ENCODE results near the gene GRN.
A peak's percentile ranks its signal among the peaks of the same experiment; 100 is the strongest.
"Not testable (repeated sequence)": the region's sequence is repeated elsewhere in the genome, so short reads cannot be mapped to it uniquely, and the experiment has no call there.

GRN gene

DNA sequence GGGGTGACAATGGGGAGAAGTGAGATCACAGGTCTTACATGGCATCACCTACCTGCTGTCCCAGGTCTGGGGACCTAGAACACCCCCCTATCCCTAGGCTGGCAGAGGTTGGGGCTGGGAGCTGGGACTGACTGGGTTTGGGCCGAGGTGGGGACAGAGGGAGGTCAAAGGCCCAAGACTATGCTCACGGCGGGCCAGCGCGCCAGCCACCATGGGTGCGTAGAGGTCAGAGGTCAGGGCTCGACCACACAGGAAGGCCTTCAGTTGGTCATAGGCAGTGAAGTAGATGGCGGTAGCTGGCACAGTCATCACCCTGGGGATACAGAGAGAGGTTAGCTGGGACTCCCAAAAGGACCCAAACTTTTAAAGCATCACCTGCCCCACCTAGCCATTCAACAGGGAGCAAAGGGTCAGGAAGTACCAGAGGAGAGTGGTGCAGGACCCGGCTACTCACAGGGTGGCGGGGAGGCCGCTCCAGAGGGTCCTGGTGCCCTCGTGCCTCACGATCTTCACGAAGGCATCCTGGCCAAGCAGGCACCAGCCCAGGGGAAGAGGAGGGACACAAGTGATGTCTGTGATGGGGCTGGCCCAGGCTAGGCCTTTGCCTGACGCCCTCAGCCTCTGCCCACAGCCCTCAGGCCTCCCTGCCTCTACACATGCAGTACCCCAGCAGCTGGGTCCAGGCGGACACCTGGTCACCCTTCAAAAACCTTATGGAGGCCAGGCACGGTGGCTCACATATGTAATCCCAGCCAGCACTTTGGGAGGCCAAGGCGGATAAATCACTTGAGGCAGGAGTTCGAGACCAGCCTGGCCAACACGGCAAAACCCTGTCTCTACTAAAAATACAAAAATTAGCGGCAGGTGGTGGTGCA, 23.6 kb upstream of the GRN start:
- no peak for DNase-seq (ENCODE audit: low spot score)

- no peak for DNase-seq (ENCODE audit: low spot score)
Measured at GRCh38 chr17:44322236-44322895, 22.7 kb upstream of the GRN start.

DNA sequence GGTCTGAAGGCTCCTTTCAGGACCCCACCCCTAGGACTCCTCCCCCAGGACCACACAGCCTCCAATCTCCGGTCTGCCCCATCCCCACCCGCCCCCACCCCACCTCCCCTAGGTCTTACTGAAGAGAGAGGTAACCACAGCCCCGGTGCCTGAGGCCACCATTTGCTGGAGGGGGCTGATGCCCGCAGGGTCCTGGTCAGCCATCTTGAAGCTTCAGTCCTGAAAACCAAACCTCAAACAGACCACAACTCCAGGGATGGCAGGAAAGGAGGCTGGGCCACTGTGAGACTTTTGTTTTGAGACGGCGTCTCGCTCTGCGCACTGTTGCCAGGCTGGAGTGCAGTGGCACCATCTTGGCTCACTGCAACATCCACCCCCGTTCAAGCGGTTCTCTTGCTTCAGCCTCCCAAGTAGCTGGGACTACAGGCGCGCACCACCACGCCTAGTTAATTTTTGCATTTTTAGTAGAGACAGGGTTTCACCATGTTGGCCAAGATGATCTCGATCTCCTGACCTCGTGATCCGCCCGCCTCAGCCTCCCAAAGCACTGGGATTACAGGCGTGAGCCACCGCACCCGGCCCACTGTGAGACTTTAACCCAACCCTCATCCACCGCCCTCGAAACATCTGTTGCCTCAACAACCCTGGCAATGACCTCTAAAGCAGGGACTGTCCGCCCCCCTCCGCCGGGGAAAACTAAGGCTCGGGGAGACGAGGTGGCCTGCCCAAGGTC, 21.6 kb upstream of the GRN start:
- no peak for DNase-seq (ENCODE audit: low spot score)

- DNase-seq (ENCODE audit: low spot score), result no peak
Measured at GRCh38 chr17:44324092-44324570, 21.0 kb upstream of the GRN start.

DNA sequence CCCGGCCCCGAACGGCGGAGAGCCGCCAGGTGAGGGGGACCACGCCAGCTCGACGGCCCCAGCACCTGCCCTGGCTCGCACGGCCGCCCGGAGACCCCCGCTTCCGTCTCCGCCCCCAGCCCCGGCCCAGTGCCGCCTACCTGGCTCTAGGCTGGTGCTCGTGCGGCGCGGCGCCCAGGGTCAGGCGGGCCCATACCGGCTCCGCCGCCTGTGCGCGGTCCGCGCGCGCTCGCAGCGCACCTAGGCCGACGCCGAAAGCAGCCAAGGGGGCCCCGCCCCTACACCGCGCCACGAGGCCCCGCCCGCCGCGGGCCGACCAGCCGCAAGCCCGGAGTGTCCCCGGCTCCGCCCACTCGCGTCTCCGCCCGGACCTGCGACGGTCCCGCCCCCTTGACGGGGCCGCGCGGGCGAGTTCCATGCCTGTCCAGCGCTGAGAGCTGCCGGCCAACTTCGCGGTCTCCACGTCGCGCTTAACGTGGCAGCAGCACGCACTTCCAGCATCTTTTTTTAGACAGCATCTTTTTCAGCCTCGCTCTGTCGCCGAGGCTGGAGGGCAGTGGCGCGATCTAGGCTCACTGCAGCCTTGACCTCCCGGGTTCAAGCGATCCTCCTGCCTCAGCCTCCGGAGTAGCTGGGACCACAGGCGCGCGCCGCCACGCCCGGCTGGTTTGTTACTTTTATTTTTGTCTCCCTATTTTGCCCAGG, 20.4 kb upstream of the GRN start, which contains the start of gene SLC25A39:
Gene SLC25A39 (minus strand): TSS at position 253 of the 705 bp plus-strand sequence. CDS start 1,261 bp downstream, outside the sequence.
- peak; percentile 96 for DNase-seq (ENCODE audit: low spot score)

- peak; percentile 95 for DNase-seq (ENCODE audit: low spot score)
Measured at GRCh38 chr17:44326861-44327444, 18.1 kb upstream of the GRN start.

GRCh38 chr17:44327715-44328449, 17.2 kb upstream of the GRN start:
- no peak for DNase-seq (ENCODE audit: low spot score)

- DNase-seq (ENCODE audit: low spot score), result not testable (repeated sequence)
Measured at GRCh38 chr17:44329516-44329915, 15.6 kb upstream of the GRN start.

- DNase-seq (ENCODE audit: low spot score), result not testable (repeated sequence)
Measured at GRCh38 chr17:44330263-44330662, 14.8 kb upstream of the GRN start.

GRCh38 chr17:44331249-44331760, 13.8 kb upstream of the GRN start:
- DNase-seq (ENCODE audit: low spot score), result peak; percentile 76

DNA sequence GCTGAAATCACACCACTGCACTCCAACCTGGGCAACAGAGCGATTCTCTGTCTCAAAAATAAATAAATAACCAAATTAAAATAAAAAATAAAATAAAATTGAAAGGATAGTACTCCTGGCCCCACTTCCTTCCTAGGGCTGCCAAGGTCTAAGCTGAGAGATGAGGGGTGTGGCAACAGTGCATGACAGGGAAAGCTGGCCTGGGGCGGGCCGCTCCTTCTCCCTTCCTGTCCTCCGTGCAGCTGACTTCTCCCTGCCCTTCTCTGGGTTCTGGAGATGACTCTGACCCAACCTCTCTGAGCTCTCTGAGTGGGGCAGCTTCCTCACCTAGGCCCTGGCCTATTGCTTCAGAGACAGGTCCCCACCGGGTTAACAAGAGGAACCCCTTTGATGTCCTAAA, 11.7 kb upstream of the GRN start:
- no peak for DNase-seq (ENCODE audit: low spot score)

DNA sequence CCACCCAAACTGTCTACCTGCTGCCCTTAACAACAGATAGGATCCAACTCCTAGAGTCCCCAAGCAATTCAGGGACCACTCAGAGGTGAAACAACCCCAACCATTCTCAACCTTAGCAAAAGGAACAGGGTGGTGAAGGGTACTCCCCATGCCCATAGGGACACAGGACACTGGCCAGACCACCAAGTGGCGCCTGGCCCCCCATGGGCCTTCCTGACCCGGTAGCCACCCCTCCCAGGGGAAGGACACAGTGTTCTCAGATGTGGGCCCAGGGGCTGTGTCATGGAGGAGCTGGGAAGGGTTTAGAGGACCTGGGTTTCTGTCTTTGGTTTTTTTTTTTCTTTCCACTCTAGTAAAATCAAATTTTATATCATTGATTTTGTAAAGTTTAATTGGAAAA, 10.8 kb upstream of the GRN start:
- DNase-seq (ENCODE audit: low spot score), result no peak

GRCh38 chr17:44334727-44335126, 10.4 kb upstream of the GRN start:
- no peak for DNase-seq (ENCODE audit: low spot score)

GRCh38 chr17:44335564-44335963, 9.5 kb upstream of the GRN start:
- no peak for DNase-seq (ENCODE audit: low spot score)

DNA sequence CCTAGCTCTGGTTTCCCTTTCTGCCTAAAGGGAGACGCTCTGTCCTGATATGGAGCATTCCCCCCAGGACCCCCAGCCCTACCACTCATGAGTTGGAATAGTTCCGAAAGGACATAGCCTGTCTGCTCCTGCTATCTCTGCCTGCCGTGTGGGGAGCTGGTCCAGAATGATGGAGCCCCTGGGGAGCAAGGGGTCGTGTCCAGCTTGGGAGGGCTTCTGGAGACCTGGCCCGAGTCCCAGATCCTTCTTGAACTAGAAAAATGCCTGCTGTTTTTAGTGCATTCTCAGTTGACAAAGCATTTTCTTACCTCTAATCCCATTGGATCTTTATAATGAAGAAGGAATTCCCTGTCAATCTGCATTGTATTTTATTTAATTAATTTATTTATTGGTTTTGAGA, 9.1 kb upstream of the GRN start:
- DNase-seq (ENCODE audit: low spot score), result no peak

GRCh38 chr17:44338702-44339101, 6.4 kb upstream of the GRN start:
- DNase-seq (ENCODE audit: low spot score), result no peak

- DNase-seq (ENCODE audit: low spot score), result not testable (repeated sequence)
Measured at GRCh38 chr17:44340553-44340952, 4.5 kb upstream of the GRN start.

DNA sequence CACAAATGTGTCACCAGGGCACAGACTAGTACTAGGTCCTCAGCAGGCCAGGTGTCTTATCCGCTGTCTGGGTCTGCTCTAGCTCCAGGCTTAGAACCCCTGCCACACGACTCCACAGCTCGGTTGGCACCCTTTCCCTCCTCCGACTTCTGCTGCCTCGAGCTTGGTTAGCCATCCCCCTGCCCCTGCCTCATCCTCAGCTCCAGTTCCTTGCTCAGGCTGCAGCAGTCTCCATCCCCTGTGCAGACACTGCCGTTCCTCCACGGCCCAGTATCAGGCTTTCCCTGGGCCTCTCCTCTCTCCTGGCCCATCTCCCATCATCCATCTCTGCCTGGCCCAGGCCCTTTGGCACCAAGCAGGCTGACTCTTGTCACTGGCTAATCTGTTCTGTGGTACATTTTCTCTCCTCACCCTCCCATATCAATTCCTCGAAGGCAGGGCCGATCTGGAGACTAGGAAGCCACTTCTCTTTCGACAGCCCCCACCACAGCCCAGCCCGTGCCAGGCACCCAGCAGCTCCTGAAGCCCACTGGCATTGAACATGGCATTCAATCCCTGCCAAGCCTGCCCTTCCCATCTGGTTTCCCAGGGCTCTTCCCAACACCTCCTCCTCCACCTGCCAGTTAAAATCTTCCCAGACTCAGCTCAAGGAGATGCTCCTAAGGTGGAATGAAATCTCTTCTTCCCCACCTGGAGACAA, 1.4 kb upstream of the GRN start:
- DNase-seq (ENCODE audit: low spot score), result no peak

DNA sequence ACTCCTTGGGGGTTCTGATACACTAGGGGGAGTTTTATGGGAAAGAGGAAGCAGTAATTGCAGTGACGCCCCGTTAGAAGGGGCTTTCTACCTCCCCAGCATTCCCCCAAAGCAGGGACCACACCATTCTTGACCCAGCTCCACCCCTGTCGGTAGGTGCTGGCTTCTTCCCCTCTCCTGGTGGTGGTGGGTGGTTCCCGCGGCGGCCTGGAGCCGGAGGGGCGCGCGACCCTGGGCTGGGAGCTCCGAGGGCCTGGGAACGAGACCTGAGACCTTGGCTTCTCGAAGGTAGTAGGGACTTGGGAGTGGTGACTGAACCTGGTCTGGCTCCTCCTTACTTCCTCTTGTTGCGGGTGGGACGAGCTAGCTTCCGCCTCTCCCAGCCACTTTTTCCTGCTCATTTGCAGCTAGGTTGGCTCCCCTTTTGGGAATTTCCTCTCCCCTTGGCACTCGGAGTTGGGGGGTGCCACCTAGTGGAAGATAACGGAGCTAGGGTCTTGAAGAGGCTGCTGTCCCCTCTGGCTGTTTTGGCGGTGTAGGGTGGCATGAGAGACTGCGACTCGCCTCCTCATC, 438 bp downstream of the GRN start:
- DNase-seq (ENCODE audit: low spot score), result peak; percentile 47
